ENCODE results near the gene TBX10.
"Not testable (repeated sequence)": the region's sequence is repeated elsewhere in the genome, so short reads cannot be mapped to it uniquely, and the experiment has no call there.

Gene TBX10

DNA sequence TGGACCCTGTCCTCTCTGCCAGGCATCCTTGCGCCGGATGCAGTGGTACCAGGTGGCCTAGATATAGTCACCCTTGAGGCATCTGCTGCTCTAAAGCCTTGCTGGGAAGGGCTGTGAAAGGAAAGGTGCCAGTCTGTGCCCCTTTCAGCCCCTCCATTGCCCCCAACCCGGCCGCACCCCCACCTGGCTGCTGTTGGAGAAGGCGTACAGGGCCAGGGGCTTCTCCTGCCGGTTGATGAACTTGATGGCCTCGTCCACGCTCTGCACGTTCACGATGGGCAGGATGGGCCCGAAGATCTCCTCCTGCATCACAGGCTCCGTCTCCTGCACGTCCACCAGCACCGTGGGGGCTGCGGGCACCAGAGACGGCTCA lies 24.6 kb upstream of the TBX10 start:
- DNase-seq, result no peak

- no peak for DNase-seq
Observed at GRCh38 chr11:67663532-67664212, 24.1 kb upstream of the TBX10 start.

DNA sequence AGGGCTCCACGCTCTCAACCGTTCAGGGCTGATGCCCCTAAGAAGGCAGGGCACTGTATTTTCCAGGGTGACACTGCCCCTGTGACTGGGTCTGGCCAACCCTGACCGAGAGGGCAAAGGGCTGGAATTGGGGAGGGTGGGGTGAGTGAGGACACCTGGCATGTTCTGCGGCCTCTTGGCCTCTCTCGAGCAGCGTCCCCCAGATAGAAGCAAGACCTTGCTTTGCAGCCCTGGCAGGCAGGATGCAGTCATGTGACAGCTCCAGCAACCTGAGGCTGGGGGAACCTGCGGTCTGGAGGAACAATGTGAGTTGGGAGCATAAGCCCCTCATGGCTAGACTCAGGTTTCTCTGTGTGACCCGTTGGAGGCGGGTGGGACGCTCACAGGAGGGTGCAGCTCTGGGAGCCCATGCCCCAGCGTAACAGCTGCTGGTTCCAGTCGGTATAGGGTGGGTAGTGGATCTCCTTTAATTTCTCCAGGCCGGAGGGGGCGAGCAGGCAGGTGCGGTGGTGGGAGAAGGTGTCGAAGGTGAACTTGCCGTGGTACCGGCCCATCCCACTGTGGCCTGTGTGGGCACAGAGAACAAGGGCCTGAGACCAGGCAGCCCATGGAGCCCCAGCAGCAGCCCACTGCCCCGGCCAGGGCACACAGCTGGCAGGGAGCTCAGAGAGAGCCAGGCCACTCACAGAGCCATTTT lies 23.4 kb upstream of the TBX10 start:
- no peak for DNase-seq

- DNase-seq, result no peak
Observed at GRCh38 chr11:67662142-67662834, 22.7 kb upstream of the TBX10 start.

GRCh38 chr11:67660752-67661151 lies 21.2 kb upstream of the TBX10 start:
- not testable (repeated sequence) for DNase-seq

- DNase-seq, result not testable (repeated sequence)
Observed at GRCh38 chr11:67659651-67660165, 20.1 kb upstream of the TBX10 start.

- no peak for DNase-seq
Observed at GRCh38 chr11:67657300-67657699, 17.7 kb upstream of the TBX10 start.

DNA sequence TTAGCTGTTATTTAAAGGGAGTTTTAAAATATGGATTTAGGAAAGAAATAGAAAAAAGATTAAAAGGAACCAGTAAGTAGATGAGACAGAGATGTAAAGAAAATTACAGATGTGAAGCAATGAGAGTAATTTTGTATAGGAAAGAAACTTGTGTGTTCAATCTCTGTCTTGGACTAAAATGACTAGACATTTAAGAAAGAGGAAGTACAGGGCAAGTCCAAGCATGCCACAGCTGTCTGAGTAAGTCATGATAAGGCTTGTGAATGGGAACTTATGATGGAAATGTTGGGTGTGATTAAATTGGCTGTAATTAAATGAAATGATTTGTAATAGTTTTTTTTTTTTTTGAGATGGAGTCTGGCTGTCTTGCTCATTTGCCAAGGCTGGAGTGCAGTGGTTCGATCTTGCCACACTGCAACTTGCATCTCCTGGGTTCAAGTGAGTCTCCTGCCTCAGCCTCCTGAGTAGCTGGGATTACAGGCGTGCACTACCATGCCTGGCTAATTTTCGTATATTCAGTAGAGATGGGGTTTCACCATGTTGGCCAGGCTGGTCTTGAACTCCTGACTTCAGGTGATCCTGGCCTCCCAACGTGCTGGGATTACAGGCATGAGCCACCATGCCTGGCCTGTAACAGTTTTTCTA lies 16.8 kb upstream of the TBX10 start:
- peak; percentile 61 to 85 for DNase-seq

DNA sequence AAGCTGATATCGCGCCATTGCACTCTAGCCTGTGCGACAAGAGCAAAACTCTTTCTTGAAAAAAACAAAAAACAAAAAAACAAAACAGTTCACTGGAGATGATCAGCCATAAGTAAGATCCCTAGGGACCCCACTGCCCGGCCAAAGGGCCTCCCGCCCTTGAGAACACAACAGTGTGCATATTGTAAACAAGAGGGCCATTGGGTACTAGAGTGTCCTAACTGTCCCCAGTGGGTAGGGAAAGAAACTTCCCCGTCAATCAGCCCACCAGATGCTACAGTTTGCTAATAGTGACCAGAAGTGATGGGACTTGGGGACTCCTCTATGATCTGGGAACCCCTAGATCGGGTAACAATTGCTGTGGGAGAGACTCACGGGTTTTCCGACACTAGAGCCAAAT lies 14.7 kb upstream of the TBX10 start:
- no peak for DNase-seq

- DNase-seq, result no peak
Observed at GRCh38 chr11:67652965-67653845, 13.6 kb upstream of the TBX10 start.

DNA sequence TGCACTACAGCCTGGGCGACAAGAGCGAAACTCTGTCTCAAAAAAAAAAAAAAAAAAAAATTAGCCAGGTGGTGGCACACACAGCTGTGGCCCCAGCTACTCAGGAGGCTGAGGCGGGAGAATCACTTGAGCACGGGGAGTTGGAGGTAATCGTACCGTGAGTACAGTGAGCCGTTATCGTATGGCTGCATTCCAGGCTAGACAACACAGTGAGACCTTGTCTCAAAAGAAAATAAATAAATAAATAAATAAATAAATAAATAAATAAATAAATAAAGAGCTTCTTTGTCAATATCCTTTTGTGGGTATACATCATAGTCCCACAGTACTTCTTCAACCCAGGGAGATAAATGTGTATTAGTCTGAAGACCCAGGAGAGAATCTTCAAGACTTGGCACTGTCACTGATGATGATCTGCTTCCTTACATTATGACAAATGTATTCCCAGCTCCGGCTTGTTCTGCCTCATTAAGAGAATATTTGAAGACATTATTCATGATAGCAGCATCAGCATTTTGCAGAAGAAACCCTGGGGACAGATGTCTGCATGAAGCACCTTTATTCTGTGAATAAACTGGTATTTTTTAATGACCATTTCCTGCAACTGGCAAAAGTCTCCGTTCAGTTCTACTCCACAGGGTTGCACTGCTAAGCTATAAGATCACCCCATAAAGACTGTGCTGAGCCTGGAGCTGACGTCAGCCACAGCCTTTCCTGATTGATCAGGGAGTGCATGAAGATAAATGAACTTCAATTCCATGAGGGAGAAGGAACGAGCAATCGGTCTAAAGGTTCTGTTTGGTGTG lies 12.6 kb upstream of the TBX10 start:
- no peak for DNase-seq

DNA sequence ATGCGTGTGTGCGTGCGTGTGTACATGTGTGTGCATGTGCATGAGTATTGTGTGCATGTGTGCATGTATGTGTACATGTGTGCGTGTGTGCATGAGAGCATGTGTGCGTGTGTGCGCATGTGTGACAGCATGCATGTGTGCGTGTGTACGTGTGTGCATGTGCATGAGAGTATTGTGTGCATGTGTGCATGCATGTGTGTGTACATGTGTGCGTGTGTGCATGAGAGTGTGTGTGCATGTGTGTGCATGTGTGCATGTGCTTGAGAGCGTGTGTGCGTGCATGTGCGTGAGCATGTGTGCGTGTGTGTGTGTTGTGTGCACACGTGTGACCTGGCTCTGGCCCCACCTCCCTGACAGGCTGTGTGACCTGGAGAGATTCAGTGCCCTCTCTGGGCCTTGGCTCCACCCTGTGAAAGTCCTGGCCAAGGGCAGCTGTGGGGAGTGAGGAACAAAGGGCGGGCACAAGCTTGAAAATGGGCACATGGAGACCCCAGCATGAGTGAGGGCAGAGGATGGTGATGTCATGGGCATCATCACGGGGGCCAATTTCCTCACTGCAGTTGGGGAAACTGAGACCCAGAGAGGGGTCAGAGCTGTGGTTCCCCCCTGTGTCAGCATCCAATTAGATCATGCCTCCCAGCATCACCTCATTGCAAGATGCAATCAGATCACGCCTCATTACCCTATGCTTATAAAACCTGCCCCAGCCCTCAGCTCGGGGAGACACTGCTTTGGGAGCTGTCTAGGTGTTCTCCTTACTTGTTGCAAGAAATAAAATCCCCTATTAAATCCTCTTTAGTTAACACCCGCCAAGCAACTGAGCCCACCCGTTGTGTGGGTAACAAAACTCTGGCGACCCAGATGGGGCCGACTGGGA lies 10.3 kb upstream of the TBX10 start:
- peak; percentile 43 to 55 for DNase-seq

GRCh38 chr11:67648796-67649613 lies 9.4 kb upstream of the TBX10 start:
- DNase-seq, result peak; percentile 78 to 86

- DNase-seq, result peak; percentile 76 to 77
Observed at GRCh38 chr11:67648140-67648795, 8.7 kb upstream of the TBX10 start.

GRCh38 chr11:67647471-67647870 lies 7.9 kb upstream of the TBX10 start:
- no peak for DNase-seq

DNA sequence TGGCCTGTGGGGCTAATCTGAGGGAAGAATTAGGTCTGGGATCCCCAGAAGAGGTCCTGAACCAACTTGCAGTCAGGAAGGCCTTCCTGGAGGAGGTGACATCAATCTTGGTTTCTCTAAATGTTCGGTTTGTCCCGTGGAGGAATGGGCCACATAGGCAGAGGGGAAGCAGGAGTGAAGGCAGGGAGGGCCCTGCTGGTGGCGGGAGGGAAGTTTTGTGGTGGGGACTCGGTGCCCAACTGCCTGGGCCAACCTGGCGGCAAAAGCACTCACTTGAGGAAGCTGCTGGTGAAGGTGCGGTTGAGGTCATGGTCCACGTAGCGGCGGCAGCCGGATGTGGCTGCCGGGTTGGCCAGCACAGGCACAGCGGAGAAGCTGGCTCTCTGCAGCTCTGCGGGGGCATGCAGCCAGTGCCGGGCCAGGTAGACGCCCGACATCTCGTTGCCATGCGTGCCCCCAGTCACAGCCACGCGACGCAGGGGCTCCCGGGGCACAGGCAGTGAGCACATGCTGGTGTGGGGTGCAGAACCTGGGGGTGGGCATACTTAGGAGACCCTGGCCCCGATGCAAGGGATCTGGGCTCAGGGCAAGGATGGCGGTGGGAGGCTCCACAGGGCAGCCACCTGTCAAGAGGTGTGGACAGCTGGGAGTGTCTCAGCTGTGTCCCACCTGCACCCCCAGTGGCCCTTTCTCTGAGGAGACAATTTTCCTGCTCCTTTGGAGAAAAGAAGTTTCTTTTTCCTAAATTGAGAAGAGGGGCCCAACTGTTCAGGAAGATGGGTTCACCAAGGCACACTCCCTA lies 7.2 kb upstream of the TBX10 start:
- peak; percentile 40 to 57 for DNase-seq

- DNase-seq, result no peak
Observed at GRCh38 chr11:67645521-67646461, 6.2 kb upstream of the TBX10 start.
